H1 (cell line): Measurements from ENCODE around the gene SS18. TPM values are rescaled to one million over a fixed set of nuclear protein-coding genes. Genes with fewer than 3 reads are reported as not detected.

Experiments
- CTCF ChIA-PET: fragments of 300-600 bp; sonication (Branson Sonifier 250); formaldehyde crosslinking; loops from one replicate; lab custom pipeline; 2021; ENCODE audit not compliant: partially characterized antibody; lab: Charles Lee
- POLR2A ChIA-PET: fragments of 300-600 bp; sonication (Branson Sonifier 250); formaldehyde crosslinking; loops from one replicate; lab custom pipeline; 2021; ENCODE audit warnings: inconsistent platforms; ENCODE audit not compliant: partially characterized antibody; lab: Charles Lee
- DNase-seq, 2 experiments: peaks; one replicate each; pipeline versions ENCODE4 v3.0.0 to v3.0.0-alpha.2; 2010 to 2022; ENCODE audit warnings: low spot score in 2 of 2, low read depth in 1 of 2, mixed read lengths in 1 of 2
- FAIRE-seq: peaks from 2 replicates; lab custom pipeline; 2011; peaks lifted over from hg19 to GRCh38; lab: Jason Lieb, UNC
- H2AFZ ChIP-seq: 2 replicates; pipeline ENCODE4 v1.8.1; 2012; ENCODE audit warnings: low read length, inconsistent platforms
- H2AK5ac ChIP-seq: 2 replicates; pipeline ENCODE4 v1.6.1; 2013; ENCODE audit warnings: low read depth, low read length
- H2BK120ac ChIP-seq: replicated peaks from 2 replicates; pipeline ENCODE3; 2013; ENCODE audit warnings: low read depth, low read length, inconsistent platforms
- H2BK12ac ChIP-seq: 2 replicates; pipeline ENCODE4 v1.6.1; 2013; ENCODE audit warnings: low read depth, low read length
- H2BK15ac ChIP-seq: 2 replicates; pipeline ENCODE4 v1.6.1; 2013; ENCODE audit warnings: low read length
- H2BK20ac ChIP-seq: 2 replicates; pipeline ENCODE4 v1.6.1; 2013; ENCODE audit warnings: low read length
- H2BK5ac ChIP-seq: 2 replicates; pipeline ENCODE4 v1.6.1; 2013; ENCODE audit warnings: low read depth, low read length
- H3K14ac ChIP-seq: 2 replicates; pipeline ENCODE4 v1.6.1; 2013; ENCODE audit warnings: inconsistent platforms; ENCODE audit not compliant: insufficient read length
- H3K18ac ChIP-seq: 2 replicates; pipeline ENCODE4 v1.6.1; 2013; ENCODE audit warnings: low read length; ENCODE audit errors: extremely low read depth
- H3K23ac ChIP-seq: 2 replicates; pipeline ENCODE4 v1.6.1; 2013; ENCODE audit warnings: inconsistent platforms; ENCODE audit not compliant: insufficient read length
- H3K23me2 ChIP-seq: 2 replicates; pipeline ENCODE4 v1.6.1; 2013; ENCODE audit warnings: low read depth, low read length
- H3K27ac ChIP-seq: 2 replicates; pipeline ENCODE4 v1.6.1; 2011; ENCODE audit warnings: low read depth, low read length, inconsistent platforms
- H3K27me3 ChIP-seq, 4 experiments: replicated peaks in 1 of 4; 1 replicate in 1 of 4; 2 replicates in 3 of 4; pipeline versions ENCODE4 v1.6.1 to v1.8.1; 2011 to 2013; ENCODE audit warnings: low read length in 3 of 4, mild to moderate bottlenecking in 3 of 4, inconsistent platforms in 2 of 4, mixed read lengths in 2 of 4, moderate library complexity in 1 of 4; ENCODE audit not compliant: control insufficient read depth in 3 of 4, insufficient read depth in 3 of 4; ENCODE audit errors: extremely low read depth in 1 of 4
- H3K36me3 ChIP-seq, 4 experiments: 2 replicates each; pipeline versions ENCODE4 v1.6.1 to v1.8.1; 2011 to 2013; ENCODE audit warnings: mild to moderate bottlenecking in 4 of 4, low read length in 3 of 4, moderate library complexity in 2 of 4, control low read depth in 1 of 4, inconsistent platforms in 1 of 4; ENCODE audit not compliant: insufficient read depth in 4 of 4, control insufficient read depth in 2 of 4
- H3K4ac ChIP-seq: replicated peaks from 2 replicates; pipeline ENCODE3; 2013; ENCODE audit warnings: low read length, low read depth, mixed read lengths, inconsistent platforms; ENCODE audit not compliant: insufficient read length
- H3K4me1 ChIP-seq, 4 experiments: replicated peaks in 1 of 4; 1 replicate in 1 of 4; 2 replicates in 3 of 4; pipeline versions ENCODE4 v1.6.1 to v1.8.1; 2011 to 2013; ENCODE audit warnings: low read length in 3 of 4, inconsistent platforms in 2 of 4, mixed read lengths in 1 of 4; ENCODE audit not compliant: insufficient read depth in 4 of 4, control insufficient read depth in 3 of 4
- H3K4me2 ChIP-seq, 2 experiments: 2 replicates each; pipeline versions ENCODE4 v1.6.1 to v1.8.1; 2011 to 2013; ENCODE audit warnings: low read depth in 2 of 2, low read length in 2 of 2, control low read depth in 1 of 2, inconsistent platforms in 1 of 2, mild to moderate bottlenecking in 1 of 2; ENCODE audit not compliant: insufficient read depth in 1 of 2
- H3K4me3 ChIP-seq, 4 experiments: fragments of 200-600, 300-600 bp in 1 of 4; sonication (generic), shearing (Covaris generic), sonication (Bioruptor Twin) in 1 of 4; 2 replicates each; pipeline versions ENCODE4 v1.5.1 to v1.8.1; 2011 to 2016; ENCODE audit warnings: low read length in 4 of 4, low read depth in 3 of 4, control low read depth in 2 of 4, inconsistent platforms in 2 of 4, mild to moderate bottlenecking in 2 of 4, mixed read lengths in 1 of 4, moderate library complexity in 1 of 4; ENCODE audit not compliant: insufficient read depth in 2 of 4; ENCODE audit errors: extremely low read depth in 1 of 4
- H3K56ac ChIP-seq: replicated peaks from 2 replicates; pipeline ENCODE3; 2013; ENCODE audit warnings: low read depth, mild to moderate bottlenecking, mixed read lengths, low read length, inconsistent platforms; ENCODE audit not compliant: insufficient read length
- H3K79me1 ChIP-seq: 2 replicates; pipeline ENCODE4 v1.6.1; 2013; ENCODE audit warnings: low read depth, low read length, control low read depth
- H3K79me2 ChIP-seq, 2 experiments: 2 replicates each; pipeline versions ENCODE4 v1.6.1 to v1.8.1; 2012 to 2013; ENCODE audit warnings: low read length in 2 of 2, mild to moderate bottlenecking in 2 of 2, inconsistent platforms in 1 of 2; ENCODE audit not compliant: insufficient read depth in 2 of 2, control insufficient read depth in 1 of 2
- H3K9ac ChIP-seq, 4 experiments: replicated peaks in 1 of 4; 1 replicate in 1 of 4; 2 replicates in 3 of 4; pipeline versions ENCODE4 v1.6.1 to v1.8.1; 2011 to 2013; ENCODE audit warnings: low read depth in 3 of 4, low read length in 3 of 4, control low read depth in 2 of 4, mild to moderate bottlenecking in 2 of 4, moderate library complexity in 2 of 4, inconsistent platforms in 1 of 4; ENCODE audit errors: extremely low read depth in 1 of 4
- H3K9me3 ChIP-seq, 2 experiments: 2 replicates each; pipeline versions ENCODE4 v1.6.1 to v1.8.1; 2012 to 2013; ENCODE audit warnings: mild to moderate bottlenecking in 2 of 2, moderate library complexity in 2 of 2, control low read depth in 1 of 2, inconsistent platforms in 1 of 2, low read depth in 1 of 2, low read length in 1 of 2, mixed read lengths in 1 of 2; ENCODE audit not compliant: insufficient read depth in 2 of 2
- H4K20me1 ChIP-seq, 2 experiments: replicated peaks in 1 of 2; 2 replicates each; pipeline versions ENCODE3 to v1.8.1; 2011 to 2013; ENCODE audit warnings: inconsistent platforms in 2 of 2, low read length in 2 of 2, mild to moderate bottlenecking in 1 of 2; ENCODE audit not compliant: insufficient read depth in 2 of 2, control insufficient read depth in 1 of 2
- H4K5ac ChIP-seq: 2 replicates; pipeline ENCODE4 v1.6.1; 2013; ENCODE audit warnings: low read length, low read depth, mixed read lengths, inconsistent platforms; ENCODE audit not compliant: insufficient read length
- H4K8ac ChIP-seq: 2 replicates; pipeline ENCODE4 v1.8.0; 2013; ENCODE audit warnings: mild to moderate bottlenecking, moderate library complexity, low read length, inconsistent platforms; ENCODE audit not compliant: insufficient read depth; ENCODE audit errors: extremely low read depth
- H4K91ac ChIP-seq: replicated peaks from 2 replicates; pipeline ENCODE3; 2013; ENCODE audit warnings: low read length, mixed read lengths, inconsistent platforms; ENCODE audit not compliant: insufficient read length
- BRCA1 ChIP-seq: IDR thresholded peaks from 2 replicates; pipeline ENCODE4 v1.6.1; 2012; ENCODE audit warnings: low read depth, low read length, improper control_type of control experiment
- RXRA ChIP-seq: IDR thresholded peaks from 2 replicates; pipeline ENCODE4 v1.6.1; 2011; ENCODE audit warnings: low read depth, mild to moderate bottlenecking, low read length, moderate library complexity; ENCODE audit not compliant: insufficient read depth
- SP2 ChIP-seq: IDR thresholded peaks from 2 replicates; pipeline ENCODE4 v1.6.1; 2012; ENCODE audit warnings: mild to moderate bottlenecking, low read length, inconsistent platforms
- WGBS, 2 experiments: shearing (Covaris generic) in 1 of 2; methylation state at CpG; one replicate each; pipeline versions ENCODE4 v1.1.6 to v1.1.7; 2013 to 2015; ENCODE audit warnings: low lambda C conversion rate in 2 of 2, mixed read lengths in 2 of 2, inconsistent platforms in 1 of 2, low coverage in 1 of 2, missing lambda C conversion rate in 1 of 2; ENCODE audit not compliant: insufficient replicate concordance in 2 of 2, insufficient coverage in 1 of 2, insufficient read length in 1 of 2; ENCODE audit errors: extremely low coverage in 1 of 2, missing lambda C conversion rate in 1 of 2; 5-methylcytosine and 5-hydroxymethylcytosine counted together
- polyA plus RNA-seq, 7 experiments: library from polyadenylated mRNA; depleted of rRNA in 3 of 7; stranded (reverse) in 5 of 7; unstranded in 2 of 7; fragments of >200 nt in 5 of 7; fragments of 200-250 nt in 2 of 7; gene quantifications; 1 replicate in 5 of 7; 2 replicates in 1 of 7; 4 replicates in 1 of 7; pipeline versions ENCODE4 v1.2.1 to v1.2.3, GENCODE V29; 2011 to 2013; ENCODE audit warnings: missing spikeins in 2 of 7, mixed read lengths in 2 of 7
- total RNA-seq: library from RNA; stranded (reverse); fragmentation: NEBNext Ultra II Directional; extraction: Animal tissue kit (Norgen Biotek cat#: 25700); gene quantifications from 2 replicates; pipeline ENCODE4 v1.2.1, GENCODE V29; 2021
- TF ChIP-seq, protein P1 (sequence below): IDR thresholded peaks from 2 replicates; pipeline ENCODE4 v1.6.1; 2012; ENCODE audit warnings: low read length, inconsistent platforms

SS18 gene
- total and polyA plus RNA-seq, 2 of the 8 experiments (the other 6 are each of a cell fraction or from before 2014, with no cell fraction given), result 83.5 to 106 TPM

GRCh38 chr18:26008096-26008495 lies 82.3 kb downstream of the SS18 start:
- Histone ChIP-seq H2BK15ac (no peak overlapping the region), H3K4me3 (no peak overlapping the region), H3K14ac (no peak overlapping the region), H3K23me2 (no peaks in the 10 kb centered on the region), H4K8ac (no peak overlapping the region), H2AK5ac (no peak overlapping the region), H2BK120ac (no peak overlapping the region), H4K91ac (no peak overlapping the region), H3K27ac (no peak overlapping the region), H2BK12ac (no peak overlapping the region), H3K36me3 (no peaks in the 10 kb centered on the region), H3K56ac (no peak overlapping the region), H3K9me3 (no peaks in the 10 kb centered on the region), H4K20me1 (no peaks in the 10 kb centered on the region), H3K23ac (no peak overlapping the region), H3K79me2 (no peaks in the 10 kb centered on the region), H3K4ac (no peak overlapping the region), H4K5ac (no peak overlapping the region), H2BK20ac (no peak overlapping the region), H3K9ac (no peak overlapping the region), H3K79me1 (no peaks in the 10 kb centered on the region), H3K18ac (no peak overlapping the region), H3K4me1 (no peaks in the 10 kb centered on the region), H3K4me2 (no peak overlapping the region), H3K27me3 (no peaks in the 10 kb centered on the region), H2BK5ac (no peak overlapping the region), H2AFZ (no peak overlapping the region)
- FAIRE-seq (no peak), DNase-seq (no peak)
- 93% methylated on average over 1 of the region's 1 CpG; no CpG with 5 or more reads in 1 of the 2 experiments for WGBS, 2 experiments
- TF ChIP-seq RXRA (no peak), SP2 (no peak), BRCA1 (no peak)
- TF ChIP-seq, protein P1, sequence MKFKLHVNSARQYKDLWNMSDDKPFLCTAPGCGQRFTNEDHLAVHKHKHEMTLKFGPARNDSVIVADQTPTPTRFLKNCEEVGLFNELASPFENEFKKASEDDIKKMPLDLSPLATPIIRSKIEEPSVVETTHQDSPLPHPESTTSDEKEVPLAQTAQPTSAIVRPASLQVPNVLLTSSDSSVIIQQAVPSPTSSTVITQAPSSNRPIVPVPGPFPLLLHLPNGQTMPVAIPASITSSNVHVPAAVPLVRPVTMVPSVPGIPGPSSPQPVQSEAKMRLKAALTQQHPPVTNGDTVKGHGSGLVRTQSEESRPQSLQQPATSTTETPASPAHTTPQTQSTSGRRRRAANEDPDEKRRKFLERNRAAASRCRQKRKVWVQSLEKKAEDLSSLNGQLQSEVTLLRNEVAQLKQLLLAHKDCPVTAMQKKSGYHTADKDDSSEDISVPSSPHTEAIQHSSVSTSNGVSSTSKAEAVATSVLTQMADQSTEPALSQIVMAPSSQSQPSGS, result no peak
- ChIA-PET POLR2A (interaction anchor here (1.2 kb wide), 1 partner anchor 9 kb away, joined by 3 read pairs; no protein-coding TSS in a partner anchor), CTCF (no interaction called here)
